VCaP (cell line): ENCODE data around the gene APBA2.

Experiments
- H3K27ac ChIP-seq: fragments of 450-650 bp; 2 replicates; pipeline ENCODE4 v1.5.1; 2017
- TF ChIP-seq, protein P1 (sequence below): fragments of 450-650 bp; conservative IDR thresholded peaks from 2 replicates; pipeline ENCODE4 v1.5.1; 2017; ENCODE audit warnings: mild to moderate bottlenecking, moderate library complexity

Gene APBA2

GRCh38 chr15:28903555-28903954 is 17.8 kb downstream of the APBA2 start:
- TF ChIP-seq, protein P1, sequence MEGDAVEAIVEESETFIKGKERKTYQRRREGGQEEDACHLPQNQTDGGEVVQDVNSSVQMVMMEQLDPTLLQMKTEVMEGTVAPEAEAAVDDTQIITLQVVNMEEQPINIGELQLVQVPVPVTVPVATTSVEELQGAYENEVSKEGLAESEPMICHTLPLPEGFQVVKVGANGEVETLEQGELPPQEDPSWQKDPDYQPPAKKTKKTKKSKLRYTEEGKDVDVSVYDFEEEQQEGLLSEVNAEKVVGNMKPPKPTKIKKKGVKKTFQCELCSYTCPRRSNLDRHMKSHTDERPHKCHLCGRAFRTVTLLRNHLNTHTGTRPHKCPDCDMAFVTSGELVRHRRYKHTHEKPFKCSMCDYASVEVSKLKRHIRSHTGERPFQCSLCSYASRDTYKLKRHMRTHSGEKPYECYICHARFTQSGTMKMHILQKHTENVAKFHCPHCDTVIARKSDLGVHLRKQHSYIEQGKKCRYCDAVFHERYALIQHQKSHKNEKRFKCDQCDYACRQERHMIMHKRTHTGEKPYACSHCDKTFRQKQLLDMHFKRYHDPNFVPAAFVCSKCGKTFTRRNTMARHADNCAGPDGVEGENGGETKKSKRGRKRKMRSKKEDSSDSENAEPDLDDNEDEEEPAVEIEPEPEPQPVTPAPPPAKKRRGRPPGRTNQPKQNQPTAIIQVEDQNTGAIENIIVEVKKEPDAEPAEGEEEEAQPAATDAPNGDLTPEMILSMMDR: no peak
- no peak overlapping the region for H3K27ac ChIP-seq

- H3K27ac ChIP-seq: no peak overlapping the region
- TF ChIP-seq, protein P1: no peak
Measured at GRCh38 chr15:28904003-28904402, 18.2 kb downstream of the APBA2 start.

DNA sequence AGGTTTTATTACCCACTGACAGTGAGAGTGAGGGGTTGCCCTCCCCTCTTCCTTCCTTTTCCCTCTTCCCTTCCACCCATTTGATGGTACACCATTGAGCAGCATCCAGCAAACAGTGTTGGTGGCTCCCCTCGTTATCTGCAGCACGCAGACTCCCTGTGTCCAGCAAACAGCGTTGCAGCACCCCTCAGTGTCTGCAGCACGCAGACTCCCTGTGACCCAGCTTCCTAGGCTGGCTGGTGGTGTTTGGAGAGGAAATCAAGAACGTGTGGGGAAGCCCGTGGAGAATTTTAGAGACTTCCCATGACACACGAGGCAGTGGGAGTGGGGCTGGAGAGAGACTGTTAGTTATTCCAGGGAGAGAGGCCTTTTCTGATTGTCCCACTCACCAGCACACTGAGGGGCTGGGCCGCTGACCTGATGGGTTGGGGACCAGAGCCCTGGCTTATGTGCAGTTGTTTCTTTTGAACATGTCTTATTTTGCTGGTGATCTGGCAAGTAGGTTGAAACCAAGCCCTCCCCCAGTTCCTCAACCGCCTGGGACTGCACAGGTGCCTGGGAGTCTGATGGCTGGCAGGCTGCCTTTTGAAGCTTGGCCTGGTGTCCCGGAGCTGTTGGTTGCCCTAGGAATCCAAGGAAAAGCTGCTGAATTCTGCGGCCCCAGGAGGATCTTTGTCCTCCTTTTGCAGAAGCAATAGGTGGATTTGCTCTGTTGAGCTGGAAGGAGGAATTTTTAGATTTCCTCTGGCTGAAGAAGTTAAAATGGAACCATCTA is 19.0 kb downstream of the APBA2 start:
- H3K27ac ChIP-seq: no peak overlapping the region

DNA sequence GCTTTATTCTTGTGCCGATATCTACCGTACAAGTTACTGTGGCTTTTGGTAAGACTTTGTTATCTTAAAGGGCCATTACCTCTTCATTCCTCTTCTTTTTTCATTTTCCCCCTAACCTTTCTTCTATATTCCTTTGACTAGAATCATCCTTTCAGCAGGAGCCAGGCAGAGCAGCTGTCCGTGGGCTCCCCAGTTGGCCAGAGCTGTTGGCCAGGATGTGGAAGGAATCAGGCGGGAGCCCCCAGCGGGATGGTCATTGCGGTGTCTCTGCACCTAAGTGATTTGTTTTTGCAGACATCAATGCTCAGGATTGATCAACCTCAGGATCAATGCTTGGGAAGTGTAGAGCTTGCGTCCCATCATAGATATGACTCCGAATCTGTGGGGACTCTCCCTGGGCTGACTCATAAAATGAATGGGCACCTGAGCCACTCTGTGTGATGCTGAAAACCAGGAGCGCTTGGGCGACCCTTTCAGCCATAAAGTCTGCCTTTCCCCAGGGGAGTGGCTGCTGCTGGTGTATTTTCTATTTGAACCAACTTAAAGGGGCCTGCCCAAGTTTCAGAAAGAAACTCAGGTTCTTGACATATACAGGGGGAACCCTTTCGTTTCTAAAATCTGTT is 21.7 kb downstream of the APBA2 start:
- no peak overlapping the region for H3K27ac ChIP-seq
- TF ChIP-seq, protein P1: no peak

More for the DNA sequence above, 19.0 kb downstream of the APBA2 start:
- TF ChIP-seq, protein P1: no peak

GRCh38 chr15:28909958-28910500 is 24.3 kb downstream of the APBA2 start:
- H3K27ac ChIP-seq: no peak overlapping the region
- TF ChIP-seq, protein P1: no peak

DNA sequence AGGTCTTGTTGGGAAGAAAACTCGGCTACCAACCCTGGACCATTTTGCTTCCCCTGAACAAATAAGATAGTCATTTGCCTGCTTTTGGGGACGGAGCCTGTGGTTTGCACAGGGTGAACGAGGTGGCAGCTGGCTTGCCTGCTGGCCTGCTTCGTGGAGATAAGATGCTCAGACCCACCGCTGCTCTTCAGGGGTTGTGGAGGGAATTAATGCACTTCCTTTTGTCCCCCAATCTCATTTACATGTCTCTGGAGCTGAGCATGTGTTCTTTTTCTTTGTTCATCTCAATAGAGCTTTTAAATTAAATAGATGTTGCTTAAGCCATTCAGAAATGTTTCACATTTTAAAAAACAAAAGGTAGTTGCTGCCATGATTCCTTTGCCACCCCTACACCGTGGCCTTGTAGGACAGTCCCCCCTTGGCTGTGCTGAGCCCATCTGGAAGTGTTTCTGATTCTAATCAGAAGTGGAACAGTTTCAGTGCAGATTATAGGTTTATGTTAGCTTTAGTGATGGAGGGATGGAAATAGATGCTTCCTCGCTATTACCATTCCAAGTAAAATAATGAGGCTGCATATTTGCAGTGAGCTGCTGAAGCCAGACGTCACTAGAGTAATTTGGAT is 25.6 kb downstream of the APBA2 start:
- TF ChIP-seq, protein P1: no peak
- no peak overlapping the region for H3K27ac ChIP-seq

GRCh38 chr15:28912422-28912821 is 26.6 kb downstream of the APBA2 start:
- no peak overlapping the region for H3K27ac ChIP-seq
- TF ChIP-seq, protein P1: no peak
